GM10266 (cell line): ENCODE data around the gene ASB1.

Source experiments
- DNase-seq: peaks from one replicate; pipeline ENCODE4 v3.0.0; 2012; ENCODE audit errors: extremely low spot score
- TF ChIP-seq, protein P1 (sequence below): IDR thresholded peaks from 2 replicates; pipeline ENCODE4 v1.5.1; 2012; ENCODE audit warnings: mild to moderate bottlenecking, low read depth; ENCODE audit not compliant: control insufficient read depth, insufficient read depth; ENCODE audit errors: missing control alignments

ASB1 gene

DNA sequence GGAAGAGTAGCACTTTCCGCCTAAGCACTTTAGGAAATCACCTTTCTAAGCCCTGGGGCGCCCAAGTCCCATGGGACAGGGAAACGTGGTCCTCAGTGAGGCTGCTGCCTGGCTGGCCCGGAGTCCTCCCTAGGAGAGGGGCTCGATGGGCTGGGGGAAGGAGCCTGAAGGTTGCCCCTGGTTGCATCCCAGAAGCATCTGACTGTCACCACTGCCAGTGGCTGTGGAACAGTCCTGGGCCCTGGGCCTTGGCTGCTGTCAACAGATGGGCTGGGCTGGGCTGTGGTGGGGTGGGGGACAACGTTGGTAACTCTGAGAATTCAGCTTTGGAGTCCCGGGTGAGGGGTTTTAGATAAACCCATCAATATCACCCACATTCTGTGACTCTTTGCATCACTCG, 22.5 kb downstream of the ASB1 start:
- TF ChIP-seq, protein P1, sequence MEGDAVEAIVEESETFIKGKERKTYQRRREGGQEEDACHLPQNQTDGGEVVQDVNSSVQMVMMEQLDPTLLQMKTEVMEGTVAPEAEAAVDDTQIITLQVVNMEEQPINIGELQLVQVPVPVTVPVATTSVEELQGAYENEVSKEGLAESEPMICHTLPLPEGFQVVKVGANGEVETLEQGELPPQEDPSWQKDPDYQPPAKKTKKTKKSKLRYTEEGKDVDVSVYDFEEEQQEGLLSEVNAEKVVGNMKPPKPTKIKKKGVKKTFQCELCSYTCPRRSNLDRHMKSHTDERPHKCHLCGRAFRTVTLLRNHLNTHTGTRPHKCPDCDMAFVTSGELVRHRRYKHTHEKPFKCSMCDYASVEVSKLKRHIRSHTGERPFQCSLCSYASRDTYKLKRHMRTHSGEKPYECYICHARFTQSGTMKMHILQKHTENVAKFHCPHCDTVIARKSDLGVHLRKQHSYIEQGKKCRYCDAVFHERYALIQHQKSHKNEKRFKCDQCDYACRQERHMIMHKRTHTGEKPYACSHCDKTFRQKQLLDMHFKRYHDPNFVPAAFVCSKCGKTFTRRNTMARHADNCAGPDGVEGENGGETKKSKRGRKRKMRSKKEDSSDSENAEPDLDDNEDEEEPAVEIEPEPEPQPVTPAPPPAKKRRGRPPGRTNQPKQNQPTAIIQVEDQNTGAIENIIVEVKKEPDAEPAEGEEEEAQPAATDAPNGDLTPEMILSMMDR: no peak
- DNase-seq: no peak

DNA sequence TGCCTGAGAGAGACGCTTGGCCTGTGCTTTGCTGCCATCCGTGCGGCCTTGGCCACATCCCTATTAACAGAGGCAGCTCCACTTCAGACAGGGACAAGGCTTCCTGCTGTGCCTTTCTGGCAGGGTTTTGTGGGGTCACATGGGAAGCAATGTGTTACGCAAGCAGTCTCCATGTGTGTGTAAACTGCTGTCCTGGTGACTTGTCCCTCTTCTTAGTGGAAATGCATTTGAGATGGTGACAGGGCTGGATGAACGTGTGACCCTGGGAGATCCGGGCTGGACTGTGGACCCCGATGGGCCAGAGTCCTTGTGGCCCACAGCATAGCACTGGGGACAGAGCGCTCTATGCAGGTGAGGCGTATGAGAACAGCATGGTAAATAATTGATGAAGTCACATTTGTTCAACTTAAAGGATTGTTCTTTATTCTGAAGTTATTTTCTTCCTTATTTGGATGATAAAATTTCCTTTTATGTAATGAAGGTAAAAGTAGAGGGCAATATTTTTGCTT, 23.2 kb downstream of the ASB1 start:
- DNase-seq: no peak
- TF ChIP-seq, protein P1: no peak

DNA sequence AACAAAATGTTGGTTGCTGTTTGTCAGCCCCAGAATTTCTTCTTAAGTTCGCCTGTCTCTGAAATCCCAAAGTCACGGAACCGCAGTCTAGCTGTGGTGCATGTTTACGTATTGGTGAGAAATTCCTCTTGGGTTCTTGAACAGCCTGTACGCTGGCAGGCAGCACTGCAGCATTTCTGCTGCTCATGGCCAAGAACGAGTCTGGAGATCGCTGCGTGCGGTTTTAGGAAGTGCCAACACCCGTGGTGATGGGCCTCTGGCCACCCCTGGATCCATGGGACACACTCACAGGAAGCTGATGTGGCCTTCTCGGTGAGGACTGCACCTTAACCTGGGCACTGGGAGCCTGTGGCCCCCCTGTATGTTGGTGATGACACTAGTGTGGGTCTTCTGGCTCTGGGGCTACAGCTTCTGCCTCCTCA, 23.7 kb downstream of the ASB1 start:
- TF ChIP-seq, protein P1: no peak
- DNase-seq: no peak

DNA sequence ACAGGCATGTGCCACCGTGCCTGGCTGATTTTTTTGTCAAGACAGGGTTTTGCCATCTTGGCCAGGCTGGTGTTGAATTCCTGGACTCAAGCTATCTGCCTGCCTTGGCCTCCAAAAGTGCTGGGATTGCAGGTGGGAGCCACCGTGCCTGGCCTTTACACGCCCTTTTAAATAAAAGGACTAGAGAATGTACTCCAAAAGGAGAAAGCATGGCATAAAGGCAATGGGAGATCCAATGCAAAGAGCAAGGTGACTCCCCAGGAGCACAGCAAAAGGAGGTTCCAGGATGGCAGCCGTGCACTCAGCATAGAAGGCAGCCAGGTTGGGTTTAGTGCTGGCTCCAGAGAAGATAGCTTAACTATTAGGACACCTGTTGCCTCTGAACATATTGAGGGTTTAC, 27.1 kb downstream of the ASB1 start:
- TF ChIP-seq, protein P1: no peak
- no peak for DNase-seq

GRCh38 chr2:238456449-238456848, 29.7 kb downstream of the ASB1 start:
- DNase-seq: no peak
- TF ChIP-seq, protein P1: no peak

GRCh38 chr2:238456970-238457926, 30.5 kb downstream of the ASB1 start:
- DNase-seq: no peak
- TF ChIP-seq, protein P1: no peak

DNA sequence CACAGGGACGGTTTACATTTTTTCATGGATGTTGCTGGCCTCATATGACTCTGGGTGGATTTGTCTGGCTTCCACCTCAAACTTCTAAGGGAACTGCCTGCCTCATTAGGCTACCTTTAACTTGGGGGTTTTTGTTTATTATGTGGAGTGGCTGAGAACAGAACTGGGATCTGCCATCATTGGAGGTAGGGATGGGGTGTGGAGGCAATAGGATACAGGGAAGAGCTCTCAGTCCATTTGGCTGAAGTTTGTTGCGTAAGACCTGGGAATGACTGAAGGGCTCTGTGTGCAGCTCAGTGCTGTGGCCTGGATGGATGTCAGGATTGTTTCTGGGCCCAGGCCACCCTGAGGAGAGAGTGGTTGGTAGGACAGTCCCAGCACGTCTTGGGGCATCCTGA, 31.2 kb downstream of the ASB1 start:
- TF ChIP-seq, protein P1: no peak
- DNase-seq: no peak
